ENCODE data around the gene DMRT2.

DNA sequence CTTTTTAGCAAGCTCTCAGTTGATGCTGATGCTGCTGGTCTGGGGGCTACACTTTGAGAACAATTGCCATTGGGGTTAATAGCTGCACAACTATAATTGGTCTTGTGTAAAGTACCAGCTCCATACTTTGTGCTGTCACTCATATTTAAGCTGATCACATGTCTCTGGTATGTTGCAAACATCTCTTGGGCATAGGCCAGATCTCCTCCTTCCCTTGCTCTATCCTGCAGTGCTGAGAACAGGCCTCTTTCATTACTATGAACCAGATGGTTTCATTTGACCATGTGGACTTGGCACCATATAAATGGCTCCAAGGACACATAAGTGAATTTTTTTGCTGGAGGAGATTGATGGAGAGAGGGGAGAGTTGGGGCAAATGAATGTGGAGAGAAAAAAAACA, 48.4 kb downstream of the DMRT2 start:
- TF ChIP-seq, protein P1, sequence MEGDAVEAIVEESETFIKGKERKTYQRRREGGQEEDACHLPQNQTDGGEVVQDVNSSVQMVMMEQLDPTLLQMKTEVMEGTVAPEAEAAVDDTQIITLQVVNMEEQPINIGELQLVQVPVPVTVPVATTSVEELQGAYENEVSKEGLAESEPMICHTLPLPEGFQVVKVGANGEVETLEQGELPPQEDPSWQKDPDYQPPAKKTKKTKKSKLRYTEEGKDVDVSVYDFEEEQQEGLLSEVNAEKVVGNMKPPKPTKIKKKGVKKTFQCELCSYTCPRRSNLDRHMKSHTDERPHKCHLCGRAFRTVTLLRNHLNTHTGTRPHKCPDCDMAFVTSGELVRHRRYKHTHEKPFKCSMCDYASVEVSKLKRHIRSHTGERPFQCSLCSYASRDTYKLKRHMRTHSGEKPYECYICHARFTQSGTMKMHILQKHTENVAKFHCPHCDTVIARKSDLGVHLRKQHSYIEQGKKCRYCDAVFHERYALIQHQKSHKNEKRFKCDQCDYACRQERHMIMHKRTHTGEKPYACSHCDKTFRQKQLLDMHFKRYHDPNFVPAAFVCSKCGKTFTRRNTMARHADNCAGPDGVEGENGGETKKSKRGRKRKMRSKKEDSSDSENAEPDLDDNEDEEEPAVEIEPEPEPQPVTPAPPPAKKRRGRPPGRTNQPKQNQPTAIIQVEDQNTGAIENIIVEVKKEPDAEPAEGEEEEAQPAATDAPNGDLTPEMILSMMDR (IDR thresholded peaks at IDR 0.05; ENCODE audit: poor library complexity) = no peak
- TF ChIP-seq EZH2phosphoT487 (IDR thresholded peaks at IDR 0.05; ENCODE audit: low read depth, severe bottlenecking, unreplicated experiment) = no peak
